ENCODE measurements around the gene GATD1. TPM values are rescaled to one million over a fixed set of nuclear protein-coding genes. Genes with fewer than 3 reads are reported as not detected.

The GATD1 gene
- total RNA-seq, 2 donors from 2014 or later: 14.0 to 28.7 TPM

GRCh38 chr11:812390-812789 is 35.1 kb upstream of the GATD1 start:
- 84 to 97% methylated on average over 3 of the region's 3 CpGs for WGBS, 2 donors
- DNase-seq: no peak
- Histone ChIP-seq H3K36me3 (replicated peaks in 1 of 2; ENCODE audit: insufficient read depth in 1 of 2, low read depth in 2 of 2) (peaks cover 0 to 12% of the 10 kb centered on the region in 2 donors), H3K4me1 (peaks cover 26% of the 10 kb centered on the region), H3K27ac (no peak overlapping the region), H3K9me3 (no peaks in the 10 kb centered on the region), H3K4me3 (no peak overlapping the region), H3K27me3 (no peaks in the 10 kb centered on the region)
- TF ChIP-seq CTCF (IDR thresholded peaks at IDR 0.05): no peak
- no peak for TF ChIP-seq POLR2A (IDR thresholded peaks at IDR 0.05)
- intact Hi-C loops (cut with DNase I): no loop called here
- ATAC-seq: no peak

GRCh38 chr11:811446-812245 is 34.4 kb upstream of the GATD1 start:
- DNase-seq: no peak
- Histone ChIP-seq H3K9me3 (no peaks in the 10 kb centered on the region), H3K27me3 (no peaks in the 10 kb centered on the region), H3K36me3 (replicated peaks in 1 of 2; ENCODE audit: insufficient read depth in 1 of 2, low read depth in 2 of 2) (peaks cover 0 to 12% of the 10 kb centered on the region in 2 donors), H3K4me3 (no peak overlapping the region), H3K27ac (peak overlapping the region in 1 of 4 donors; percentile 21), H3K4me1 (peaks cover 26% of the 10 kb centered on the region)
- intact Hi-C loops (cut with DNase I): no loop called here
- WGBS, 2 donors: 55 to 56% methylated on average over 4 to 14 of the region's 14 CpGs
- ATAC-seq: no peak
- TF ChIP-seq POLR2A (IDR thresholded peaks at IDR 0.05) (no peak), CTCF (IDR thresholded peaks at IDR 0.05) (no peak)

GRCh38 chr11:810040-810567 is 32.8 kb upstream of the GATD1 start:
- DNase-seq (no peak), ATAC-seq (no peak)
- H3K4me3 ChIP-seq: peak overlapping the region; percentile 51 to 78
- H3K27me3 ChIP-seq: no peaks in the 10 kb centered on the region
- WGBS, 2 donors: 0% methylated on average over 51 of the region's 55 CpGs; no CpG with 5 or more reads in 1 of the 2 donors
- H3K36me3 ChIP-seq (replicated peaks in 1 of 2; ENCODE audit: insufficient read depth in 1 of 2, low read depth in 2 of 2): peaks cover 0 to 12% of the 10 kb centered on the region in 2 donors
- TF ChIP-seq CTCF (IDR thresholded peaks at IDR 0.05): peak in 1 of 7 experiments; percentile 1
- no peak for TF ChIP-seq POLR2A (IDR thresholded peaks at IDR 0.05)
- H3K4me1 ChIP-seq: peaks cover 32% of the 10 kb centered on the region
- H3K27ac ChIP-seq: peak overlapping the region; percentile 93 to 100 (median 98)
- intact Hi-C loops (cut with DNase I): no loop called here
- no peaks in the 10 kb centered on the region for H3K9me3 ChIP-seq

- TF ChIP-seq POLR2A (IDR thresholded peaks at IDR 0.05) (peak; percentile 82 to 90 (median 90)), CTCF (IDR thresholded peaks at IDR 0.05) (peak in 2 of 7 experiments; percentile 2 to 19)
Observed at GRCh38 chr11:809287-810039, 32.2 kb upstream of the GATD1 start, which contains the start of gene RPLP2. TSS of gene RPLP2 (plus strand) at chr11:809967. CDS start at chr11:810235, 268 bp downstream.

More at GRCh38 chr11:809287-810039, 32.2 kb upstream of the GATD1 start, which contains the start of gene RPLP2:
- DNase-seq (peak; percentile 98 to 99 (median 98)), ATAC-seq (peak; percentile 91)
- peaks cover 38% of the 10 kb centered on the region for H3K4me1 ChIP-seq
- peak within 1 kb of the TSS; percentile 93 to 100 (median 98) for H3K27ac ChIP-seq
- 0% methylated on average over 79 of the region's 81 CpGs; no CpG with 5 or more reads in 1 of the 2 donors for WGBS, 2 donors
- peak within 1 kb of the TSS; percentile 51 to 78 for H3K4me3 ChIP-seq
- H3K27me3 ChIP-seq: no peaks in the 10 kb centered on the region
- intact Hi-C loops (cut with DNase I): no loop called here
- H3K36me3 ChIP-seq (replicated peaks in 1 of 2; ENCODE audit: insufficient read depth in 1 of 2, low read depth in 2 of 2): peaks cover 0 to 12% of the 10 kb centered on the region in 2 donors
- no peaks in the 10 kb centered on the region for H3K9me3 ChIP-seq

Data from body of pancreas (tissue), 4 donors.